GM13976 (cell line): ENCODE results near the gene OR9Q1.

ENCODE experiments used
- DNase-seq: peaks from one replicate; pipeline ENCODE4 v3.0.0; 2012; ENCODE audit warnings: low spot score
- in situ Hi-C: fragments of 300-500 bp; cut with MboI; formaldehyde crosslinking; loops from one replicate; pipeline ENCODE4 v1.12.0; 2022; ENCODE audit warnings: low sequenced_read_pairs, mixed read lengths, inconsistent platforms; ENCODE audit not compliant: unreplicated experiment
- TF ChIP-seq, protein P1 (sequence below): IDR thresholded peaks from 2 replicates; pipeline ENCODE4 v1.5.1; 2012; ENCODE audit warnings: borderline replicate concordance, mild to moderate bottlenecking; ENCODE audit not compliant: insufficient read depth; ENCODE audit errors: extremely low read depth, missing control alignments, control extremely low read depth

The OR9Q1 gene

DNA sequence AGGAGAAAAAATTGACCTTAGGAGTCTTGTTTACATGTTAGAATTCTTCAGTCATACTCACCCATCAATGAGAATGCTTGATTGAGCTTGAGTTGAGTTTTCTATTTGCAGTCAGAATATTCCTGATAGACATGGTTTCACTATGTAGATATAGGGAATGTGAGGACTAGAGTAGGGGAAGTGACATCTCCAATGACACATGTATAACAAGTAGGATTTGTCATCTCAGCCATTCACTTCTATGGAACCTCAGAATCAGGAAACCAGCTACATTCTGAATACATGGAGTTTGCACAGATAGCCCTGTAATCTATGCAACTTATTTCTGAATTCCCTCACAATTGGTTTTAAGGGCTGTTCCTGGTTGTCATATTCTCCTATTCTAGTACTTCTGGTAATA, 20.1 kb upstream of the OR9Q1 start:
- in situ Hi-C loops, result no loop called here
- DNase-seq, result no peak
- TF ChIP-seq, protein P1, sequence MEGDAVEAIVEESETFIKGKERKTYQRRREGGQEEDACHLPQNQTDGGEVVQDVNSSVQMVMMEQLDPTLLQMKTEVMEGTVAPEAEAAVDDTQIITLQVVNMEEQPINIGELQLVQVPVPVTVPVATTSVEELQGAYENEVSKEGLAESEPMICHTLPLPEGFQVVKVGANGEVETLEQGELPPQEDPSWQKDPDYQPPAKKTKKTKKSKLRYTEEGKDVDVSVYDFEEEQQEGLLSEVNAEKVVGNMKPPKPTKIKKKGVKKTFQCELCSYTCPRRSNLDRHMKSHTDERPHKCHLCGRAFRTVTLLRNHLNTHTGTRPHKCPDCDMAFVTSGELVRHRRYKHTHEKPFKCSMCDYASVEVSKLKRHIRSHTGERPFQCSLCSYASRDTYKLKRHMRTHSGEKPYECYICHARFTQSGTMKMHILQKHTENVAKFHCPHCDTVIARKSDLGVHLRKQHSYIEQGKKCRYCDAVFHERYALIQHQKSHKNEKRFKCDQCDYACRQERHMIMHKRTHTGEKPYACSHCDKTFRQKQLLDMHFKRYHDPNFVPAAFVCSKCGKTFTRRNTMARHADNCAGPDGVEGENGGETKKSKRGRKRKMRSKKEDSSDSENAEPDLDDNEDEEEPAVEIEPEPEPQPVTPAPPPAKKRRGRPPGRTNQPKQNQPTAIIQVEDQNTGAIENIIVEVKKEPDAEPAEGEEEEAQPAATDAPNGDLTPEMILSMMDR, result no peak

DNA sequence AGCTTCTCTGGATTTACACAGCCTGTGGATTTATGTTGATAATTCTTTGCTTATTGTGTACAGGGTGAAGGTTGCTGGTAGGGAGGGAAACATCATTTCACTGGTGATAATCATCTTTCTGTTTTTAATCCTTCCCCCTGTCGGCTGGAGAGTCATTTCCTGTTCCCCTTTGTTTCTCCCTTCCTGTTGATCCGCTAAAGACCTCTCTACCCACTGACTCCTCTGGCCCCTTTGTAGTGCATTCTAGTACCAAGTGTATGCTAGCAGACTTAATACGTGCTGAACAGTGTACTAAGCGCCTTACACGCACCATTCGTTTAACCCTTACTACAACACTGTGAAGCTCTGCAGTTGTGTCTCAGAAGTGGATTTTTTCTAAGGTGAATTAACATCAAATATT, 19.0 kb upstream of the OR9Q1 start:
- TF ChIP-seq, protein P1, result no peak
- no peak for DNase-seq
- in situ Hi-C loops, result no loop called here

DNA sequence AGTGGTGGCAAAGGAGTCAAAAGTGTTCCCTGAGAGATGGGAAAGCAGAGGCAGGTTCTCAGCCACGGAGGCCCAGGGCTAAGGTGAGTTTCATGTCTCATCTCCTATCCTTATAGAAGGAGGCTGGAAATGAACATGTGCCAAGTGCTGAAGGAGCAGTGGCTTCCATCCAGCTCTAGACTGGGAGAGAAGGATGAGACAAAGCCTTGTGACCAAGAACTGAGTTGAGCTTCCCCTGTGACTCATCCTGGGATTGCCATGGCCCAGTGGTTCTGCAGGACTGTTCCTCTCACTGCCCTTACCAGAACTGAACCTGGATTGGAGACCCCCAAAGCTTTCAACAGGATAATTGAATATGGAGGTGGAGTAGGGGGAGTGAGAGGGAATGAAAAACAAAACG, 16.7 kb upstream of the OR9Q1 start:
- TF ChIP-seq, protein P1, result no peak
- in situ Hi-C loops, result no loop called here
- DNase-seq, result no peak

DNA sequence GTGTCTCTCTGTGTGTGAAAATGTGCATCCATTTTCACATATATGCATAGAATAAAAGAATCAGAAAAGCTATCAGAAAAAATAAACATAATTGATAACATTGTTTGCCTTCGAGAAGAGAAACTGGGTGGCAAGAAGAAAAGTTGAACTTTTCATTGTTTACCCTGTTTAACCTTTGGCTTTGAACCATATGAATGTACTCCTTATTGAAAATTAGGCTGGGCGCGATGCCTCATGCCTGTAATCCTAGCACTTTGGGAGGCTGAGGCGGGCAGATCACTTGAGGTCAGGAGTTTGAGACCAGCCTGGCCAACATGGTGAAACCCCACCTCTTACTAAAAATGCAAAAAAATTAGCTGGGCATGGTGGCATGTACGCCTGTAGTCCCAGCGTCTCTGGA, 11.9 kb upstream of the OR9Q1 start:
- no peak for DNase-seq
- in situ Hi-C loops, result no loop called here
- TF ChIP-seq, protein P1, result no peak

DNA sequence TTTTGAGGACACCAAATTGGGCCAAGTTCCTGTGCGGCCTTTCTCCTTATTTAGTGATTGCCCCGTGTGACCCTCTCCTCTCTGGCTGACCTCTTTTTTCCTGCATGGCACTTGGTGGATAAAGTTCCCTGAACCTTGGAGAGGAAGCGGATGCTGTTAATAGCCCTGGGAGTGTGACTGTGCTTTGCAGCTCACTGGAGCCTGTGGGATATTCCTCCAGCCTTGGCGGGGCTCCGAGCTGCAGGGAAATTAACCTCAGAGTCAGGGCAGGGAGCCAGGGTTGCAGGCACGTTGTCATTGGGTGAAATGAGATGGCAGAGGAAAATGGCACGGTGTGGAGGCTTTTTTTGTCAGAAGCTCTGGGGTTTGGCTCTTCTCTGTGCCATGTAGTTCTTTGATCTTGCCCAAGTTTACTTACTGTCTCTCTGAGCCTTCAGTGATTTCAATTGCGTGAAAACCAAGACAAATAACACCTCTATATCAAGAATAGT, 965 bp downstream of the OR9Q1 start:
- in situ Hi-C loops, result no loop called here
- TF ChIP-seq, protein P1, result no peak
- no peak for DNase-seq

DNA sequence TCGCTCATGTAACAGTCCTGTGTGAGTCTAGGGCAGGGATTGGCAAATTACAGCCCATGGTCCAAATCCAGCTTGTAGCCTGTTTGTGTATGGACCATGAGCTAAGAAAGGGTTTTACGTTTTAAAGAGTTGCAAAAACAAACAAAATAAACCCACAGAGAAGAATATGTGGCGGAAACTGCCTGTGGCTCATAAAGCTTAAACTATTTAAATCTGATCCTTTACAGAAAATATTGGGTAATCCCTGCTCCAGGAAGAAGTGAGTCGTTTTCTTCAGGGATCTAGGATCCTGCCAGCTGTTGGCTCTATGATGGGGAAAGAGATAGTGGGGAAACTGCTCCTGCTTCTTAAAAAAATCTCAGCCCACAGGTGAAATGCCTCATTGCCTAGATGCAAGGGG, 3.7 kb downstream of the OR9Q1 start:
- in situ Hi-C loops, result no loop called here
- TF ChIP-seq, protein P1, result no peak

DNA sequence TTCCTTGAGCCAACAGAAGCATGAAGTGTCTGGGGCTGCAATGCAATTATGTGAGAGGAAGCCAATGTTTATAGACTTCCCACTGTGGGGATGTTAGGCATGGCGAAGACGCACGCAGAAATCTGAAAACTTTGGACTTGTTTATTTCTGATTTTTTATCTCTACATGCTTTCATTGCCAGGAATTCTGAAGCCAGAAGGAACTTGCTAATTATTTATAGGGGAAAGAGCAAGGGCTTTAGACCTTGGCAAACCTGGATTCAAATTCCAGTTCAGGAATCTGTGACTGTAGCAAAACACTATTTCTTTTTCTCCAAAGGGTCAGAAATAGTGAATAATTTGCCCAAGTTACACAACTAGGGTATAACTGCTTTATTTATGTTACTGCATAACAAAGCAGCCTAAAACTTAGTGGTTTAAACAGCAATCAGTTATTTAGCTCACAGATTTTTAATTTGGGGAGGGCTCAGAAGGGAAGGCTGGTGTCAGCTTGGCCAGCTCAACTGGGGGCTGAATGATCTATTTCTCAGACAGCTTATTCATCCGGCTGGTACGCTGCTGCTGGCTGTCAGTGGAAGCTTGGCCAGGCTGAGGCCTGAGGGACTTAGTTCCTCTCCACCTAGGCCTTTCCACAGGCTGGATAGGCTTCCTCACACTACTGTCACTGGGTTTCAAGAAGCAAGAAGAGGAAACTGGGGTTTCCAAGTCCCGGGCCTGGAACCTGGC, 5.2 kb downstream of the OR9Q1 start:
- in situ Hi-C loops, result no loop called here
- TF ChIP-seq, protein P1, result no peak
- no peak for DNase-seq

More for the DNA sequence above, 3.7 kb downstream of the OR9Q1 start:
- no peak for DNase-seq
